Thoracic aorta (tissue), 2 donors: Measurements from ENCODE around the gene FXR1. TPM values are rescaled to one million over a fixed set of nuclear protein-coding genes. Genes with fewer than 3 reads are reported as not detected.

Experiments
- ATAC-seq: fragments of 150-250 bp; one replicate; pipeline ENCODE4 v1.8.0; 2017; ENCODE audit warnings: low read depth; ENCODE audit not compliant: insufficient number of reproducible peaks, low FRiP score
- DNase-seq: peaks from one replicate; pipeline ENCODE4 v3.0.0-alpha.2; 2020; ENCODE audit warnings: low spot score
- H3K27ac ChIP-seq, 2 donors: fragments of 200-600 bp; sonication (generic); 1 replicate in 1 of 2; 2 replicates in 1 of 2; pipeline ENCODE4 v1.5.1; 2016; ENCODE audit warnings: mild to moderate bottlenecking in 2 of 2, moderate library complexity in 2 of 2
- H3K27me3 ChIP-seq: fragments of 200-600 bp; sonication (generic); replicated peaks from 2 replicates; pipeline ENCODE4 v1.6.0; 2016; ENCODE audit warnings: mild to moderate bottlenecking; ENCODE audit not compliant: insufficient read depth
- H3K36me3 ChIP-seq: fragments of 200-600 bp; sonication (generic); one replicate; pipeline ENCODE4 v1.5.1; 2016
- H3K4me1 ChIP-seq, 2 donors: fragments of 200-600 bp; sonication (generic); 1 replicate in 1 of 2; 2 replicates in 1 of 2; pipeline versions ENCODE4 v1.5.1 to v1.6.0; 2016; ENCODE audit warnings: low read depth in 2 of 2, mild to moderate bottlenecking in 1 of 2; ENCODE audit not compliant: control insufficient read depth in 1 of 2
- H3K4me3 ChIP-seq: fragments of 200-600 bp; sonication (generic); 2 replicates; pipeline ENCODE4 v1.5.1; 2016; ENCODE audit warnings: mild to moderate bottlenecking
- H3K9me3 ChIP-seq: fragments of 200-600 bp; sonication (generic); 2 replicates; pipeline ENCODE4 v1.5.1; 2016
- CTCF ChIP-seq: fragments of 200-600 bp; sonication (generic); IDR thresholded peaks from one replicate; pipeline ENCODE4 v1.5.1; 2019; ENCODE audit warnings: antibody characterized with exemption
- total RNA-seq, 2 donors: library from RNA; depleted of rRNA; stranded (reverse); fragments of >200 nt; gene quantifications; one replicate each; pipeline versions ENCODE4 v1.1.0 to v1.2.3, GENCODE V29; 2016

The FXR1 gene
- total RNA-seq, 2 donors from 2014 or later, result 103 to 112 TPM

- Histone ChIP-seq H3K36me3 (no peaks in the 10 kb centered on the region), H3K4me1 (peaks cover 20 to 29% of the 10 kb centered on the region in 2 donors), H3K27ac (no peak overlapping the region), H3K27me3 (no peaks in the 10 kb centered on the region), H3K4me3 (no peak overlapping the region), H3K9me3 (peaks cover 2% of the 10 kb centered on the region)
- TF ChIP-seq CTCF, result no peak
- ATAC-seq (no peak), DNase-seq (no peak)
Observed at GRCh38 chr3:180910823-180911222, 1.6 kb upstream of the FXR1 start.

- no peak for DNase-seq
- TF ChIP-seq CTCF, result no peak
- ATAC-seq, result no peak
Observed at GRCh38 chr3:180911876-180912303, 580 bp upstream of the FXR1 start.

GRCh38 chr3:180913581-180914404 lies 1.3 kb downstream of the FXR1 start:
- no peak for DNase-seq
- H3K9me3 ChIP-seq, result no peaks in the 10 kb centered on the region
- no peak for ATAC-seq
- H3K4me1 ChIP-seq, result peaks cover 21 to 30% of the 10 kb centered on the region in 2 donors
- no peaks in the 10 kb centered on the region for H3K27me3 ChIP-seq
- H3K4me3 ChIP-seq, result peak overlapping the region; percentile 100
- no peaks in the 10 kb centered on the region for H3K36me3 ChIP-seq
- H3K27ac ChIP-seq, result no peak overlapping the region
- TF ChIP-seq CTCF, result no peak

More at GRCh38 chr3:180911876-180912303, 580 bp upstream of the FXR1 start:
- Histone ChIP-seq H3K27ac (peak overlapping the region; percentile 97), H3K4me1 (peaks cover 21 to 30% of the 10 kb centered on the region in 2 donors), H3K36me3 (no peaks in the 10 kb centered on the region), H3K9me3 (no peaks in the 10 kb centered on the region), H3K27me3 (no peaks in the 10 kb centered on the region), H3K4me3 (peak overlapping the region; percentile 100)

GRCh38 chr3:180918542-180918941 lies 6.1 kb downstream of the FXR1 start:
- Histone ChIP-seq H3K9me3 (no peaks in the 10 kb centered on the region), H3K27me3 (no peaks in the 10 kb centered on the region), H3K4me3 (no peak overlapping the region), H3K27ac (no peak overlapping the region), H3K36me3 (no peaks in the 10 kb centered on the region), H3K4me1 (peaks cover 24 to 51% of the 10 kb centered on the region in 2 donors)
- DNase-seq (no peak), ATAC-seq (no peak)
- TF ChIP-seq CTCF, result no peak

GRCh38 chr3:180922242-180922641 lies 9.8 kb downstream of the FXR1 start:
- H3K36me3 ChIP-seq, result no peaks in the 10 kb centered on the region
- ATAC-seq (no peak), DNase-seq (no peak)
- no peak for TF ChIP-seq CTCF
- H3K27ac ChIP-seq, result no peak overlapping the region
- H3K4me1 ChIP-seq, result peaks cover 16 to 37% of the 10 kb centered on the region in 2 donors
- H3K27me3 ChIP-seq, result no peaks in the 10 kb centered on the region
- H3K9me3 ChIP-seq, result no peaks in the 10 kb centered on the region
- H3K4me3 ChIP-seq, result no peak overlapping the region
